Stimulated activated naive B cell treated with anti-CD40 and anti-IgM and Interleukin-4, amounts not matched to agents 10 μg/mL and 1 μg/mL and 100 μg/mL, for 72 hours (primary cell): ENCODE data around the gene IL18BP.

ENCODE experiments used
- ATAC-seq, 2 donors: fragments of 150-1000 bp; cut with Tn5 transposase; replicated peaks; 2 replicates each; pipeline ENCODE4 v1.10.0; 2021; ENCODE audit warnings: moderate library complexity in 1 of 2
- DNase-seq: peaks from one replicate; pipeline ENCODE4 v3.0.0; 2021
- H3K27ac Mint-ChIP-seq: one replicate; pipeline ENCODE4 v1.8.0; 2022; ENCODE audit warnings: mild to moderate bottlenecking, mixed read lengths
- H3K27me3 Mint-ChIP-seq, 2 donors: one replicate each; pipeline ENCODE4 v1.8.0; 2022; ENCODE audit warnings: mixed read lengths in 2 of 2
- H3K36me3 Mint-ChIP-seq, 2 donors: one replicate each; pipeline ENCODE4 v1.8.0; 2022; ENCODE audit warnings: mixed read lengths in 2 of 2, mild to moderate bottlenecking in 1 of 2
- H3K4me1 Mint-ChIP-seq, 2 donors: one replicate each; pipeline ENCODE4 v1.8.0; 2022; ENCODE audit warnings: mixed read lengths in 2 of 2, mild to moderate bottlenecking in 1 of 2
- H3K4me3 Mint-ChIP-seq, 2 donors: one replicate each; pipeline ENCODE4 v1.8.0; 2022; ENCODE audit warnings: mild to moderate bottlenecking in 2 of 2, mixed read lengths in 2 of 2, moderate library complexity in 1 of 2
- H3K9me3 Mint-ChIP-seq, 2 donors: one replicate each; pipeline ENCODE4 v1.8.0; 2022; ENCODE audit warnings: mixed read lengths in 2 of 2, mild to moderate bottlenecking in 1 of 2

The IL18BP gene

DNA sequence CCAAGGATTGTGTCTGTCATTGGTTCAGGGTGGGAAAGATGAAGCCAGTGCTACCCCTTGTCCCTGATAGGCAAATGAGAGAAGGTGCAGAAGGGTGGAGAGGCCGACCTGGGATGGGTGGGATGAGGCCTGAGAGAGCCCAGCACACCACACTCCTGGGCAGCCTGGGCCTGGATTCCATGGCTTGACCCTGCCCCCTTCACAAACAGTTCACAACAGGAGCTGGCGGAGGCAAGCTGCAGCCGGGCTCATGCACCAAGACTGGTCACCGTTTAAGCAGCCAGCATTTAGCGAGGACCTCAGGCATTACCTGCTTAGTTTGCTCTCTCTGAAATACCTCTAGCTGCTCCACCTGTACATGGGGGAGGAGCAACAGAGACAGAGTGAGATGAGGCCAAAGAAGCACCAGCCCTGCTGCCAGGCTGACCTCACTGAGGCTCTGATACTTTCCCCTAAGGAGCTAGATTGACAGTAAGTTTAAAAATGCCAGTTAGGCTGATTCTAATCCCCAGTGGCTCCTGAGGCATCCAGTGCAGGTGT is 13.5 kb downstream of the IL18BP start:
- peaks cover 8 to 47% of the 10 kb centered on the region in 2 donors for H3K4me1 Mint-ChIP-seq
- no peak for DNase-seq

DNA sequence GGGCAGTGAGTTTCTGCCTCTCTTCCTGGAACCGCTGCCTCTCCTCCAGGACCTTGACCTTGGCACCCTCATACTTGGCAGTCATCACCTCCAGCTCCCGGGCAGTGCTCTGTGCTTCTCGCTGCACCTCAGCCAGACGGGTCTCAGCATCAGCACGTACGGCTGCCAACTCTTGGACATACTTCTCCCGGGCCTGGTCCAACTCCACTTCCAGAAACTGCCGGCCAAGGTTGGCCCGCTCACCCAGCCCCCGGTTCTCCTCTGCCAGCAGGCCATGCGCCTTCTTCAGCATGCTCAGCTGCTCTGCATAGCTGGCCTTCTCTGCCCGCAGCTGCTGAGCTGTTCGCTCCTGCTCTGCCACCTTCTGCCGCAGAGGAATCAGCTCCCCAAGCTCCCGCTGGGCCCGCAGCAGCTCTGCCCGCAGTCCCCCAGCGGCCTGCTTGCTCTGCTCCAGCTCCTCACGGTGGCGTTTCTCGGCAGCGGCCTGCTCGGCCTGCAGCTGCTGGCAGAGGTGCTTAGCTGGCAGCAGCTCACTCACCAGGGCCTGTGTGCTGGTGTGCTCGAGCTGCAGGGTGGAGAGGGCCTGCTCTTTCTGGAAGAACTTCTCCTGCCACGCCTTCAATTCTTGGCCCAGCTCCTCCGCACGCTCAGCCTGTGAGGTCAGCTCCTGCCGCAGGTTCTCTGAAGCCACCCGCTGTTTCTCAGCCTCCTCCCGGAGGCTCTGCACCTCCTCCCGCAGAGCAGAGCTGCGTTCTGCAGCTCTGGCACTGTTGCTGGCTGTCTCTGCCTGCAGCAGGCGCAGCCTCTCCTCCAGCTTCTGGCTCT is 14.4 kb downstream of the IL18BP start:
- Mint-ChIP-seq H3K27me3 (no peaks in the 10 kb centered on the region), H3K4me1 (peaks cover 8 to 39% of the 10 kb centered on the region in 2 donors), H3K36me3 (peaks cover 53 to 74% of the 10 kb centered on the region in 2 donors), H3K27ac (peak overlapping the region; percentile 93), H3K9me3 (no peaks in the 10 kb centered on the region), H3K4me3 (peak overlapping the region in 1 of 2 donors; percentile 25)
- no peak for ATAC-seq
- DNase-seq = no peak

More for the DNA sequence above, 13.5 kb downstream of the IL18BP start:
- no peaks in the 10 kb centered on the region for H3K27me3 Mint-ChIP-seq
- H3K4me3 Mint-ChIP-seq = no peak overlapping the region
- H3K27ac Mint-ChIP-seq = peak overlapping the region; percentile 4
- H3K36me3 Mint-ChIP-seq = peaks cover 50 to 71% of the 10 kb centered on the region in 2 donors
- H3K9me3 Mint-ChIP-seq = no peaks in the 10 kb centered on the region
- no peak for ATAC-seq

DNA sequence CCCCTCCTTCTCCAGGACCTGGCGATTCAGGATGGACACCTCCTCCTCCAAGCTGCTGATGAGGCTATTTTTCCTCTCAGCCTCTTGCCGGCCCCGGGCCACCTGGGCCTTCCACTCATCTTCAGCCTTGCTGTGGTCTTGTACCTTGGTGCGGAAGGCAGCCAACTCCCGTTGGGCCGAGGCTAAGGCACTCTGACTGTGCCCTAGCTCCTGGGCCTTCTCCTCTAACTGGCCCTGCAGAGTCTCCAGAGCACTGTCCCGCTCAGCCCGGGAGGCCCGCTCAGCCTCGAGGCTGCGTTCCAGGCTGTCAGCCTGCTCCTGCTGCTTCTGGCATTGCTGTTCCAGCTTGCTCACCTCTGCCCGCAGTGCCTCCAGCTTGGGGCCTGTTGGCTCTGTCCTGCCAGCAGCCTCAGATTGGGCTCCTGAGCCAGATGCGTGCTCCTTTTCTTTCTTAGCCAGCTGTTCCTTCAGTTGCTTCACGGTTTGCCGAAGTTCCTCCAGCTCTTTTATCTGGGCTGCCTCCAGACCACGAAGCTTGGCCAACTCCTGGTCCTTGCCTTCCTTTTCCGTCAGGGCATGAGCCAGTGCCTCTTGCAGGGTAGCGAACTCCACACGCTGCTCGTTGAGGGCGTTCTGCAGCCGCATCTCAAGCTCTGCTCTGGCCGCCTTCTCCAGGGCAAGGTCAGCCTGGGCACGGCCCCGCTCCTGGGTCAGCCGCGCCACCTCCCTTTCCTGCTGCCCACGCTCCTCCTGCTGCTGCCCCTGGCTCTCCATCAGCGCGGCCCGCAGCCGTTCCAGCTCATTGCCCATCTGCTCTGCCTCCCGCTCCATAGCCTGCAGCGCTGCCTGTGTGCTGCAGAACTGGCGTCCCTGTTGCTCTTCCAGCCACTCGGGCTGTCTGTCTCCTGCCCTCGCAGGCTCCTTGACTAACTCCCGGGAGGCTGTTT is 15.3 kb downstream of the IL18BP start:
- H3K36me3 Mint-ChIP-seq = peaks cover 56 to 77% of the 10 kb centered on the region in 2 donors
- no peak overlapping the region for H3K4me3 Mint-ChIP-seq
- peaks cover 6 to 36% of the 10 kb centered on the region in 2 donors for H3K4me1 Mint-ChIP-seq
- H3K9me3 Mint-ChIP-seq = no peaks in the 10 kb centered on the region
- ATAC-seq = no peak
- peak overlapping the region; percentile 93 for H3K27ac Mint-ChIP-seq
- DNase-seq = no peak
- H3K27me3 Mint-ChIP-seq = no peaks in the 10 kb centered on the region

- H3K4me3 Mint-ChIP-seq = no peak overlapping the region
- peak overlapping the region; percentile 76 for H3K27ac Mint-ChIP-seq
- H3K4me1 Mint-ChIP-seq = peaks cover 6 to 36% of the 10 kb centered on the region in 2 donors
- no peaks in the 10 kb centered on the region for H3K9me3 Mint-ChIP-seq
- no peaks in the 10 kb centered on the region for H3K27me3 Mint-ChIP-seq
- ATAC-seq = no peak
- DNase-seq = no peak
- peaks cover 62 to 78% of the 10 kb centered on the region in 2 donors for H3K36me3 Mint-ChIP-seq
Measured at GRCh38 chr11:72014761-72015320, 16.1 kb downstream of the IL18BP start.

- Mint-ChIP-seq H3K4me3 (no peak overlapping the region), H3K4me1 (peaks cover 6 to 36% of the 10 kb centered on the region in 2 donors), H3K27me3 (no peaks in the 10 kb centered on the region), H3K27ac (peak overlapping the region; percentile 76), H3K9me3 (no peaks in the 10 kb centered on the region), H3K36me3 (peaks cover 68 to 82% of the 10 kb centered on the region in 2 donors)
- ATAC-seq = peak; percentile 45 to 47
- no peak for DNase-seq
Measured at GRCh38 chr11:72015511-72016061, 16.9 kb downstream of the IL18BP start.

DNA sequence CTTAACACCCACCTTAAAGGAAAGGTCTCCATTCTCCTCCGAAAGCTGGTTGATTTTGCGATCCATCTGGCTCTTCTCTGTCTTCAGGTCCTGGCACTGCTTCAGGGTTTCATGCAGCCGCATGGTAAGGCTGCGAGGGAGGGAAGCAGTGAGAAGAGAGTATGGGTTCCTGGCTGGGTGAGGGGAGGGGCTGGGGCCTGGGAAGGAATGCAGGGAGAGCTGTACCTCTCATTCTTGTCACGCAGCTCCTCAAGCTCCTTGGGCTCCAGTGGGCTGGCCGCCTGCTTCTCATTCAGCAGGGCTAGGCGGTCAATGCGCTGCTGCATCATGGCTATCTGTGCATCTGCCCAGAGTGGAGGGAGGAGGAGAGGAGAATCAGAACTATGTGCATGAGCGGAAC is 19.5 kb downstream of the IL18BP start:
- H3K27ac Mint-ChIP-seq = peak overlapping the region; percentile 38
- no peak for DNase-seq

DNA sequence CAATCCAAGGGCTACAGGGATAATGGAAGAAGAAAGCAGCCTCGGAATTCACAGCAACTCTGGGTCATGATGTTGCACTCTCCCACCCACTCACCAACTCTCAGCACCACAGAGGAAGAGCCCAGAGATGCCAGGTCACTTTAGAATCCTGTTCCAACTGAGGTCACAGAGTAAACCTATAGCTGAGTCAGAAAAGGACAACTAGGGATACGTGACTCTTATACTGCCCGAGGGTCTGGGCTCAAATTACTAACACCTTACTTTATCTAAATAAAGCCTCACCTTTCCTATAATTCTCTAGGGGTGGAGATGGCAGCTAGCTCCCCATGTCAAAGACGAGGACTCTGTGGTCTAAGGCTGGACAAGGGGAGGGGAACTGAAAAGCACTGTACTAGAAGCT is 24.6 kb downstream of the IL18BP start:
- Mint-ChIP-seq H3K4me1 (peaks cover 12 to 25% of the 10 kb centered on the region in 2 donors), H3K27me3 (no peaks in the 10 kb centered on the region), H3K36me3 (peaks cover 36 to 39% of the 10 kb centered on the region in 2 donors), H3K9me3 (no peaks in the 10 kb centered on the region), H3K27ac (no peak overlapping the region), H3K4me3 (no peak overlapping the region)
- DNase-seq (no peak), ATAC-seq (no peak)

More for the DNA sequence above, 19.5 kb downstream of the IL18BP start:
- Mint-ChIP-seq H3K36me3 (peaks cover 69 to 80% of the 10 kb centered on the region in 2 donors), H3K27me3 (no peaks in the 10 kb centered on the region), H3K4me3 (peak overlapping the region in 1 of 2 donors; percentile 17), H3K4me1 (peaks cover 4 to 22% of the 10 kb centered on the region in 2 donors), H3K9me3 (no peaks in the 10 kb centered on the region)
- ATAC-seq = no peak

DNA sequence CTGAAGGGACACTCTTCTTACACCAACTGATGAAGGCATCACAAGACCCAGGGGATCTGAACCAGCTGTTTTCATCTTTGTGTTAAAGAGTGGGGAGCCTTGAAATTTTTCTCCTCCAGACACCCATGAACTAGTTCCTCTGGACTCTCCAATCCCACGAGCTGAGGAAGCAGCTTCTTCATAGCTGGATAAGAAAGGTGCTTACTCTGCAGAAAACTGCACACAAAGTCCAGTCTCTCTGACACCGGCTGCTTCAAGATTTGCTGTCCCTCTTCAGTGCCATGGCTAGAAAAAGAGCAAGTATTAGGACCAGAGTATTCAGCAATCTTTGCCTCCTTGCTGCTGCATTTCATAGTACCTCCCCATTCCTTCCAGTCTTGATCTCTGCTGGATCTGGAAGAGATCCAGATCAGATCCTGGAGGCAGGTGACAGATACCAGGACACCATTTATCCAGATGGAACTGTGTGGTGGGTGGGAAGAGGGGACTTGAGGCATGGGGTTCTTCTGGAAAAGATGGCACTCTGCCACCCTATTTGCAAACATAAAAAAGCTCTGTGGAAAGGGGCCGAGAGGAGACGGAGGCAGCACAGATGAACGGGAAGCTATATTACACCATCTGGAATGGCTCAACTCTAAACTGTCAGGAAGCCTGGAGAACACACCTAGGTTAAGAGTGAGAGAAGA is 25.5 kb downstream of the IL18BP start:
- H3K9me3 Mint-ChIP-seq = no peaks in the 10 kb centered on the region
- no peak for ATAC-seq
- H3K36me3 Mint-ChIP-seq = peaks cover 33 to 35% of the 10 kb centered on the region in 2 donors
- peaks cover 17 to 33% of the 10 kb centered on the region in 2 donors for H3K4me1 Mint-ChIP-seq
- no peaks in the 10 kb centered on the region for H3K27me3 Mint-ChIP-seq
- DNase-seq = no peak
- no peak overlapping the region for H3K4me3 Mint-ChIP-seq
- H3K27ac Mint-ChIP-seq = peak overlapping the region; percentile 33

DNA sequence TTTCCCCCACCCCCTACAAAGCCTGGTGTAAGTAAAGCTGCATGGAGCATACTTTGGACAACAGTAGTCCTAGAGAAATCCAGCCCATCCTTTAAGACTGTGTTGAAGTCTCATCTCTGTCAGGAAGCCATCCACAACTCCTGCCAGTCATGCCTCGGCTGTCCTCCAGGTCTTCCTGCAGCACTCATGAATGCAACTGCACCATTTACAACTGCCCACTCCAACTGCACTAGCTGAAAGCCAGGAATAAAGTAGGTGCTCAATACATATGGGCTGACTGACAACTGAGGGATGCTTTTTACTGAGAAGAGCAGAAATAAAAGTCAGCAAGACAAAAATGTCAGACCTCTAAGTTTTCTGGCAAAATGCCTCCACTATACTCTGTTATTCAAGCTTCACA is 27.4 kb downstream of the IL18BP start:
- Mint-ChIP-seq H3K4me1 (peaks cover 18 to 44% of the 10 kb centered on the region in 2 donors), H3K27ac (no peak overlapping the region), H3K36me3 (peaks cover 25 to 32% of the 10 kb centered on the region in 2 donors), H3K4me3 (no peak overlapping the region), H3K27me3 (no peaks in the 10 kb centered on the region), H3K9me3 (no peaks in the 10 kb centered on the region)
- DNase-seq (no peak), ATAC-seq (no peak)

DNA sequence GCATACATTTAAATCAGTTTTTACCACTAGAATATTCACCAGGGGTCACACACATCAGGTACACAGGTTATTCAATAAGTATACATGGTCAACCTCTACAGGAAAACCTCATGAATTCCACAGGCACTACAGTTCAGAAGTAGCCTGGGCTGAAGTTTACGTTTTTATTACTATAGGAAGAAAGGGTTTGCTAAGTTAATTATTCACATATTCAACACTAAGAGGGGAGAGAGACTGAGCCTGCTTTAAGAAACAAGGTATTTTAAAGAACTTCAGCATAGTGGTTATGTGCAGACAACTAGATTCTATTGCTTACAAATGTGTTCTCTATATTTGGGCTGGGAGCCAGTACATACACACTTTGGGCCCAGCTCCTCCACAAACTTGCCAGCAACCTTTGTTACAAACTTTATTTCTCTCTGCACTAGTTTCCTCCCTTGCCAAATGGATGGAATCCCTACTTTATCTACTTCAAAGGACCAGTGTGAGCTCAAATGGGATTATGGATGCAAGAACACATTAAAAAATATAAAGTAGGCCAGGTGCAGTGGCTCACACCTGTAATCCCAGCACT is 31.9 kb downstream of the IL18BP start:
- H3K9me3 Mint-ChIP-seq = no peaks in the 10 kb centered on the region
- no peaks in the 10 kb centered on the region for H3K27me3 Mint-ChIP-seq
- H3K4me1 Mint-ChIP-seq = peaks cover 16 to 44% of the 10 kb centered on the region in 2 donors
- peak overlapping the region; percentile 59 for H3K27ac Mint-ChIP-seq
- DNase-seq = no peak
- no peak overlapping the region for H3K4me3 Mint-ChIP-seq
- no peak for ATAC-seq
- peaks cover 21 to 25% of the 10 kb centered on the region in 2 donors for H3K36me3 Mint-ChIP-seq

DNA sequence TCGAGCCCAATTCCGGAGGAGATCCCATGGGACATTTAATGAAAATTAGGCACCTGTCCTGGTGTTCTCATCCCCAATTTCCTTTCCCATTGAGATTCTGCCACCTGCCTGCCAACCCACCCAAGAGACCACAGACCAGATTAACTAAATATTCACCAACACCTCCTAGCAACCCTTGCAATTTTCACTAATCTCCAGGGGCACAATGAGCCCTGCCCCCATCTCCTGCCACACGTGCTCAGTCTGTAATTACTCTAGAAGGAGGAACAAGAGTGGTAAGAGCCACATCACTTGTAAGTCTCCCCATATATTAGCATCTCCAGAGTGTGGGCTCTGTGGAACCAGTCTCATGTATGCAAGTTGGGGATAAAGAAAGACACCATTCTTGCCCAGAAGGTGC is 38.0 kb downstream of the IL18BP start:
- H3K4me3 Mint-ChIP-seq = peak overlapping the region in 1 of 2 donors; percentile 8
- H3K36me3 Mint-ChIP-seq = peaks cover 12 to 17% of the 10 kb centered on the region in 2 donors
- DNase-seq = no peak
- H3K27me3 Mint-ChIP-seq = no peaks in the 10 kb centered on the region
- peaks cover 15 to 21% of the 10 kb centered on the region in 2 donors for H3K4me1 Mint-ChIP-seq
- H3K27ac Mint-ChIP-seq = peak overlapping the region; percentile 52
- no peak for ATAC-seq
- no peaks in the 10 kb centered on the region for H3K9me3 Mint-ChIP-seq

- Mint-ChIP-seq H3K27ac (no peak overlapping the region), H3K9me3 (no peaks in the 10 kb centered on the region), H3K4me3 (no peak overlapping the region), H3K4me1 (peaks cover 21 to 24% of the 10 kb centered on the region in 2 donors), H3K27me3 (no peaks in the 10 kb centered on the region), H3K36me3 (peaks cover 12 to 17% of the 10 kb centered on the region in 2 donors)
- DNase-seq (no peak), ATAC-seq (no peak)
Measured at GRCh38 chr11:72037554-72038311, 39.0 kb downstream of the IL18BP start.
